Stimulated activated CD8-positive, alpha-beta memory T cell treated with anti-CD3 and anti-CD28 coated beads, Interleukin-7, amount 100 ng/mL, for 4 hours (primary cell): ENCODE data around the gene PHF11.
"Not testable (repeated sequence)": the region's sequence is repeated elsewhere in the genome, so short reads cannot be mapped to it uniquely, and the experiment has no call there.

Experiments
- DNase-seq, 2 donors: peaks; one replicate each; pipeline ENCODE4 v3.0.0-alpha.2; 2020; ENCODE audit warnings: low read depth in 2 of 2

Gene PHF11

GRCh38 chr13:49546561-49546960 lies 50.8 kb downstream of the PHF11 start:
- DNase-seq = no peak

GRCh38 chr13:49549289-49549688 lies 53.5 kb downstream of the PHF11 start:
- DNase-seq = no peak

GRCh38 chr13:49550942-49551644 lies 55.3 kb downstream of the PHF11 start:
- no peak for DNase-seq

- DNase-seq = no peak
Measured at GRCh38 chr13:49553888-49554287, 58.1 kb downstream of the PHF11 start.

- DNase-seq = no peak
Measured at GRCh38 chr13:49554387-49554786, 58.6 kb downstream of the PHF11 start.

GRCh38 chr13:49559006-49559405 lies 63.3 kb downstream of the PHF11 start:
- no peak for DNase-seq

- DNase-seq = no peak
Measured at GRCh38 chr13:49560270-49561061, 64.7 kb downstream of the PHF11 start.

- no peak for DNase-seq
Measured at GRCh38 chr13:49561062-49561410, 65.3 kb downstream of the PHF11 start.

- no peak for DNase-seq
Measured at GRCh38 chr13:49563516-49563915, 67.8 kb downstream of the PHF11 start.

GRCh38 chr13:49565461-49565860 lies 69.7 kb downstream of the PHF11 start:
- not testable (repeated sequence) for DNase-seq

- no peak for DNase-seq
Measured at GRCh38 chr13:49566461-49566860, 70.7 kb downstream of the PHF11 start.

- no peak for DNase-seq
Measured at GRCh38 chr13:49567491-49567890, 71.7 kb downstream of the PHF11 start.

- no peak for DNase-seq
Measured at GRCh38 chr13:49569993-49570689, 74.4 kb downstream of the PHF11 start.

GRCh38 chr13:49571299-49572240 lies 75.8 kb downstream of the PHF11 start:
- DNase-seq = no peak
